CD4-positive, alpha-beta T cell (primary cell): ENCODE measurements around the gene N4BP2L1. TPM values are rescaled to one million over a fixed set of nuclear protein-coding genes. Genes with fewer than 3 reads are reported as not detected.
"Not testable (repeated sequence)": the region's sequence is repeated elsewhere in the genome, so short reads cannot be mapped to it uniquely, and the experiment has no call there.

Experiments used
- ATAC-seq: fragments of 200-7000 bp; cut with Tn5 transposase; one replicate; pipeline ENCODE4 v1.10.0; 2022; ENCODE audit warnings: mild to moderate bottlenecking; ENCODE audit not compliant: poor library complexity
- CTCF ChIA-PET: fragments of 350-600 bp; sonication (Branson Sonifier 250); formaldehyde crosslinking; loops from one replicate; lab custom pipeline; 2021; ENCODE audit warnings: antibody characterized with exemption, inconsistent platforms; lab: Charles Lee
- POLR2A ChIA-PET: fragments of 350-600 bp; sonication (Branson Sonifier 250); formaldehyde crosslinking; loops from one replicate; lab custom pipeline; 2021; ENCODE audit warnings: antibody characterized with exemption, inconsistent platforms; lab: Charles Lee
- DNase-seq, 14 experiments: peaks; one replicate each; pipeline ENCODE4 v3.0.0-alpha.2; 2013 to 2020; ENCODE audit warnings: mixed read lengths in 2 of 14
- H3K27ac ChIP-seq, 2 donors: one replicate each; pipeline versions ENCODE4 v1.5.1 to v1.7.0; 2013; ENCODE audit warnings: low read length in 2 of 2, low read depth in 1 of 2, mild to moderate bottlenecking in 1 of 2
- H3K27me3 ChIP-seq, 2 experiments: 1 replicate in 1 of 2; 2 replicates in 1 of 2; pipeline versions ENCODE4 v1.6.1 to v1.7.0; 2013; ENCODE audit warnings: low read length in 2 of 2, control low read depth in 1 of 2, mild to moderate bottlenecking in 1 of 2, moderate library complexity in 1 of 2; ENCODE audit not compliant: insufficient read depth in 2 of 2, control insufficient read depth in 1 of 2
- H3K36me3 ChIP-seq: one replicate; pipeline ENCODE4 v1.6.1; 2013; ENCODE audit warnings: low read length, control low read depth; ENCODE audit not compliant: insufficient read depth
- H3K4me1 ChIP-seq: one replicate; pipeline ENCODE4 v1.6.1; 2013; ENCODE audit warnings: low read length, control low read depth; ENCODE audit not compliant: insufficient read depth
- H3K4me3 ChIP-seq: one replicate; pipeline ENCODE4 v1.5.1; 2013; ENCODE audit warnings: mild to moderate bottlenecking, low read length, moderate library complexity
- H3K9me3 ChIP-seq, 2 experiments: 1 replicate in 1 of 2; 2 replicates in 1 of 2; pipeline versions ENCODE4 v1.6.1 to v1.7.0; 2013; ENCODE audit warnings: low read length in 2 of 2, mild to moderate bottlenecking in 2 of 2, control low read depth in 1 of 2, moderate library complexity in 1 of 2; ENCODE audit not compliant: control insufficient read depth in 1 of 2, insufficient read depth in 1 of 2
- H3K27ac Mint-ChIP-seq: one replicate; pipeline ENCODE4 v1.8.0; 2020; ENCODE audit warnings: mixed read lengths
- H3K27me3 Mint-ChIP-seq: one replicate; pipeline ENCODE4 v1.8.0; 2021; ENCODE audit warnings: mixed read lengths
- H3K36me3 Mint-ChIP-seq: one replicate; pipeline ENCODE4 v1.8.0; 2021; ENCODE audit warnings: low read depth, mixed read lengths
- H3K4me1 Mint-ChIP-seq: one replicate; pipeline ENCODE4 v1.8.0; 2021; ENCODE audit warnings: low read depth, mixed read lengths
- H3K4me3 Mint-ChIP-seq: one replicate; pipeline ENCODE4 v1.8.0; 2020; ENCODE audit warnings: mild to moderate bottlenecking, mixed read lengths
- H3K9me3 Mint-ChIP-seq: one replicate; pipeline ENCODE4 v1.8.0; 2020; ENCODE audit warnings: mixed read lengths
- intact Hi-C, 2 experiments: fragments of 100-400 bp; cut with DNase I in 1 of 2; cut with micrococcal nuclease in 1 of 2; formaldehyde crosslinking; loops; one replicate each; pipeline versions ENCODE4 v1.15.1 to v1.9.0; 2023 to 2025; cut with DNase I, micrococcal nuclease
- total RNA-seq, 174 experiments: library from RNA in 2 of 174; stranded (reverse) in 2 of 174; gene quantifications; one replicate each; pipeline ENCODE4 v1.2.3 and lab custom pipeline; 2021 to 2026
- TF ChIP-seq, protein P1 (sequence below): fragments of 200-600 bp; IDR thresholded peaks from one replicate; pipeline ENCODE4 v1.8.0; 2022; ENCODE audit warnings: antibody characterized with exemption, mild to moderate bottlenecking

The N4BP2L1 gene
- total RNA-seq, 2 experiments from 2014 or later = 47.5 to 50.5 TPM

DNA sequence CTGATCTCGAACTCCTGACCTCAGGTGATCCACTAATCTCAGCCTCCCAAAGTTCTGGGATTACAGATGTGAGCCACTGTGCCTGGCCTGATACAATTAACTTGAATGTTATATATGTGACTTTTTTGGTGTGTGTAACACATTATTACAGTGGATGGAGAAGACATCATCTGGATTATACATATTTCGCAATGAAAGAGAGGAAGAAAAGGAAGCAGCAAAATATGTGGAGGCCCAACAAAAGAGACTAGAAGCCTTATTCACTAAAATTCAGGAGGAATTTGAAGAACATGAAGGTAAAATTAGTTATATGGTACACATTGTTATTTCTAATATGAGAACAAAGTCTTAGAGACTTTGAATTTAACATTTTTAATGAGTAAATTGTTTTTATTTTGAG, 57.1 kb downstream of the N4BP2L1 start:
- intact Hi-C loops = no loop called here
- TF ChIP-seq, protein P1, sequence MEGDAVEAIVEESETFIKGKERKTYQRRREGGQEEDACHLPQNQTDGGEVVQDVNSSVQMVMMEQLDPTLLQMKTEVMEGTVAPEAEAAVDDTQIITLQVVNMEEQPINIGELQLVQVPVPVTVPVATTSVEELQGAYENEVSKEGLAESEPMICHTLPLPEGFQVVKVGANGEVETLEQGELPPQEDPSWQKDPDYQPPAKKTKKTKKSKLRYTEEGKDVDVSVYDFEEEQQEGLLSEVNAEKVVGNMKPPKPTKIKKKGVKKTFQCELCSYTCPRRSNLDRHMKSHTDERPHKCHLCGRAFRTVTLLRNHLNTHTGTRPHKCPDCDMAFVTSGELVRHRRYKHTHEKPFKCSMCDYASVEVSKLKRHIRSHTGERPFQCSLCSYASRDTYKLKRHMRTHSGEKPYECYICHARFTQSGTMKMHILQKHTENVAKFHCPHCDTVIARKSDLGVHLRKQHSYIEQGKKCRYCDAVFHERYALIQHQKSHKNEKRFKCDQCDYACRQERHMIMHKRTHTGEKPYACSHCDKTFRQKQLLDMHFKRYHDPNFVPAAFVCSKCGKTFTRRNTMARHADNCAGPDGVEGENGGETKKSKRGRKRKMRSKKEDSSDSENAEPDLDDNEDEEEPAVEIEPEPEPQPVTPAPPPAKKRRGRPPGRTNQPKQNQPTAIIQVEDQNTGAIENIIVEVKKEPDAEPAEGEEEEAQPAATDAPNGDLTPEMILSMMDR = no peak
- CTCF ChIA-PET = no interaction called here

GRCh38 chr13:32362574-32362973, 65.4 kb downstream of the N4BP2L1 start:
- Histone ChIP-seq H3K27ac (no peak overlapping the region), H3K4me3 (no peak overlapping the region), H3K9me3 (no peaks in the 10 kb centered on the region), H3K4me1 (no peaks in the 10 kb centered on the region), H3K36me3 (no peaks in the 10 kb centered on the region), H3K27me3 (no peaks in the 10 kb centered on the region)
- intact Hi-C loops = no loop called here
- ChIA-PET POLR2A (no interaction called here), CTCF (no interaction called here)
- Mint-ChIP-seq H3K27ac (no peak overlapping the region), H3K9me3 (no peaks in the 10 kb centered on the region), H3K4me3 (no peak overlapping the region), H3K27me3 (no peaks in the 10 kb centered on the region), H3K4me1 (no peaks in the 10 kb centered on the region), H3K36me3 (no peaks in the 10 kb centered on the region)
- TF ChIP-seq, protein P1 = no peak
- DNase-seq = no peak
- no peak for ATAC-seq

More for the DNA sequence above, 57.1 kb downstream of the N4BP2L1 start:
- Mint-ChIP-seq H3K36me3 (no peaks in the 10 kb centered on the region), H3K4me3 (no peak overlapping the region), H3K27ac (no peak overlapping the region), H3K4me1 (no peaks in the 10 kb centered on the region), H3K9me3 (no peaks in the 10 kb centered on the region), H3K27me3 (no peaks in the 10 kb centered on the region)
- Histone ChIP-seq H3K9me3 (no peaks in the 10 kb centered on the region), H3K27ac (no peak overlapping the region), H3K36me3 (no peaks in the 10 kb centered on the region), H3K4me1 (no peaks in the 10 kb centered on the region), H3K27me3 (no peaks in the 10 kb centered on the region), H3K4me3 (no peak overlapping the region)
- DNase-seq = no peak
- no peak for ATAC-seq
- POLR2A ChIA-PET = no interaction called here

- intact Hi-C loops, CTCF ChIA-PET, H3K4me1 ChIP-seq, H3K36me3 Mint-ChIP-seq, H3K4me3 ChIP-seq, H3K27ac Mint-ChIP-seq, H3K4me1 Mint-ChIP-seq, POLR2A ChIA-PET, H3K27me3 Mint-ChIP-seq, H3K9me3 Mint-ChIP-seq, H3K4me3 Mint-ChIP-seq, ATAC-seq, H3K36me3 ChIP-seq, DNase-seq, H3K27me3 ChIP-seq, H3K27ac ChIP-seq, H3K9me3 ChIP-seq: not testable (repeated sequence)
These were observed 72.0 kb downstream of the N4BP2L1 start for GRCh38 chr13:32355935-32356334.

- Mint-ChIP-seq H3K36me3 (no peaks in the 10 kb centered on the region), H3K9me3 (no peaks in the 10 kb centered on the region), H3K4me3 (no peak overlapping the region), H3K4me1 (no peaks in the 10 kb centered on the region), H3K27me3 (no peaks in the 10 kb centered on the region), H3K27ac (no peak overlapping the region)
- Histone ChIP-seq H3K27me3 (no peaks in the 10 kb centered on the region), H3K9me3 (no peaks in the 10 kb centered on the region), H3K4me3 (no peak overlapping the region), H3K4me1 (no peaks in the 10 kb centered on the region), H3K36me3 (no peaks in the 10 kb centered on the region), H3K27ac (no peak overlapping the region)
- ChIA-PET CTCF (no interaction called here), POLR2A (no interaction called here)
- TF ChIP-seq, protein P1 = no peak
- intact Hi-C loops = no loop called here
- DNase-seq (no peak), ATAC-seq (no peak)
These were observed 73.9 kb downstream of the N4BP2L1 start for GRCh38 chr13:32354040-32354439.

GRCh38 chr13:32350839-32351441, 77.0 kb downstream of the N4BP2L1 start:
- POLR2A ChIA-PET = interaction anchor here (0.8 kb wide), 1 partner anchor 36 kb away, joined by 3 read pairs; the partner anchor contains the start of genes BRCA2 and ZAR1L
- intact Hi-C loops, ATAC-seq, H3K4me3 ChIP-seq, H3K27ac ChIP-seq, H3K9me3 Mint-ChIP-seq, H3K9me3 ChIP-seq, H3K27me3 Mint-ChIP-seq, H3K27ac Mint-ChIP-seq, CTCF ChIA-PET, H3K4me3 Mint-ChIP-seq, H3K27me3 ChIP-seq, H3K36me3 Mint-ChIP-seq, H3K4me1 Mint-ChIP-seq, H3K4me1 ChIP-seq, H3K36me3 ChIP-seq, DNase-seq: not testable (repeated sequence)
